DOHH2 (cell line): ENCODE data around the gene STK32C.

Experiments used
- H3F3A ChIP-seq: fragments of 200-600 bp; sonication (generic), shearing (Covaris generic); 2 replicates; pipeline ENCODE4 v1.6.0; 2016; ENCODE audit warnings: antibody characterized with exemption, mild to moderate bottlenecking; ENCODE audit not compliant: control insufficient read depth, insufficient read depth
- H3K27ac ChIP-seq: fragments of 200-600 bp; sonication (generic); 2 replicates; pipeline ENCODE4 v1.5.1; 2014; ENCODE audit warnings: low read depth, mild to moderate bottlenecking, low read length, moderate library complexity
- H3K27me3 ChIP-seq: fragments of 200-600 bp; sonication (generic); 2 replicates; pipeline ENCODE4 v1.6.1; 2014; ENCODE audit warnings: mild to moderate bottlenecking, low read length, mixed read lengths; ENCODE audit not compliant: control insufficient read depth
- H3K36me3 ChIP-seq: fragments of 200-600 bp; sonication (generic); 2 replicates; pipeline ENCODE4 v1.6.1; 2014; ENCODE audit warnings: mild to moderate bottlenecking, low read length, moderate library complexity, mixed read lengths; ENCODE audit not compliant: control insufficient read depth
- H3K4me1 ChIP-seq: fragments of 200-600 bp; sonication (generic); 2 replicates; pipeline ENCODE4 v1.6.1; 2014; ENCODE audit warnings: mild to moderate bottlenecking, low read length, mixed read lengths; ENCODE audit not compliant: control insufficient read depth
- H3K4me2 ChIP-seq: fragments of 200-600 bp; sonication (generic); 2 replicates; pipeline ENCODE4 v1.6.0; 2014; ENCODE audit warnings: mild to moderate bottlenecking, low read length, moderate library complexity
- H3K4me3 ChIP-seq: fragments of 200-600 bp; sonication (generic); 2 replicates; pipeline ENCODE4 v1.5.1; 2014; ENCODE audit warnings: mild to moderate bottlenecking, low read length, mixed read lengths
- H3K79me2 ChIP-seq: fragments of 200-600 bp; sonication (generic); 2 replicates; pipeline ENCODE4 v1.6.1; 2014; ENCODE audit warnings: mild to moderate bottlenecking, low read length, mixed read lengths; ENCODE audit not compliant: control insufficient read depth
- H3K9me2 ChIP-seq: fragments of 200-600 bp; sonication (generic); replicated peaks from 2 replicates; pipeline ENCODE4 v1.6.1; 2014; ENCODE audit warnings: mild to moderate bottlenecking, low read length, mixed read lengths; ENCODE audit not compliant: control insufficient read depth
- H3K9me3 ChIP-seq: fragments of 200-600 bp; sonication (generic); 2 replicates; pipeline ENCODE4 v1.6.1; 2014; ENCODE audit warnings: antibody characterized with exemption, low read length, mixed read lengths; ENCODE audit not compliant: control insufficient read depth, insufficient read depth
- H4K20me1 ChIP-seq: fragments of 200-600 bp; sonication (generic); 2 replicates; pipeline ENCODE4 v1.6.0; 2014; ENCODE audit warnings: low read depth, mild to moderate bottlenecking, antibody characterized with exemption, low read length, moderate library complexity; ENCODE audit not compliant: control insufficient read depth, insufficient read depth
- EZH2phosphoT487 ChIP-seq: fragments of 200-600 bp; sonication (generic); IDR thresholded peaks from 2 replicates; pipeline ENCODE4 v1.6.1; 2017; ENCODE audit warnings: borderline replicate concordance, mild to moderate bottlenecking, antibody characterized with exemption, low read length, moderate library complexity, mixed read lengths
- TF ChIP-seq, protein P1 (sequence below): fragments of 200-600 bp; sonication (generic); IDR thresholded peaks from one replicate; pipeline ENCODE4 v1.5.1; 2014; ENCODE audit warnings: antibody characterized with exemption, mild to moderate bottlenecking, low read depth, low read length; ENCODE audit not compliant: poor library complexity, severe bottlenecking

STK32C gene

DNA sequence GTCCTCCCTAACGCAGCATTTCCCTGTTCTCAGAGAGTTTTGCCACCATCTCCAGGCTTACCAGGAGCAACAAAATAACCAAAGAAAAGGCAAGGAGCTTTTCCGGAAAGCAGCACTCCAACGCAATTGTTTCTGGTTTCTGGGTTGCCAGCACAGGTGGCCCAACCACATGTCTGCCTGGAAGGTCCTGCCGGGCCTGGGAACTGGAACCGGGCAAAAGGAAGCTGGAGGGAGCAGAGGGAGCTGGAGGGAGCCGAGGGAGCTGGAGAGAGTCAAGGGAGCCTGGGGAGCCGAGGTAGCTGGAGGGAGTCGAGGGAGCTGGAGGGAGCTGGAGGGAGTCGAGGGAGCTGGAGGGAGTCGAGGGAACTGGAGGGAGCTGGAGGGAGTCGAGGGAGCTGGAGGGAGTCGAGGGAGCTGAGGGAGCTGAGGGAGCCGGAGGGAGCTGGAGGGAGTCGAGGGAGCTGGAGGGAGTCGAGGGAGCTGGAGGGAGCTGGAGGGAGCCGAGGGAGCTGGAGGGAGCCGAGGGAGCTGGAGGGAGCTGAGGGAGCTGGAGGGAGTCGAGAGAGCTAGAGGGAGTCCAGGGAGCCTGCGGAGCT is 54.6 kb downstream of the STK32C start:
- TF ChIP-seq EZH2phosphoT487: no peak
- TF ChIP-seq, protein P1, sequence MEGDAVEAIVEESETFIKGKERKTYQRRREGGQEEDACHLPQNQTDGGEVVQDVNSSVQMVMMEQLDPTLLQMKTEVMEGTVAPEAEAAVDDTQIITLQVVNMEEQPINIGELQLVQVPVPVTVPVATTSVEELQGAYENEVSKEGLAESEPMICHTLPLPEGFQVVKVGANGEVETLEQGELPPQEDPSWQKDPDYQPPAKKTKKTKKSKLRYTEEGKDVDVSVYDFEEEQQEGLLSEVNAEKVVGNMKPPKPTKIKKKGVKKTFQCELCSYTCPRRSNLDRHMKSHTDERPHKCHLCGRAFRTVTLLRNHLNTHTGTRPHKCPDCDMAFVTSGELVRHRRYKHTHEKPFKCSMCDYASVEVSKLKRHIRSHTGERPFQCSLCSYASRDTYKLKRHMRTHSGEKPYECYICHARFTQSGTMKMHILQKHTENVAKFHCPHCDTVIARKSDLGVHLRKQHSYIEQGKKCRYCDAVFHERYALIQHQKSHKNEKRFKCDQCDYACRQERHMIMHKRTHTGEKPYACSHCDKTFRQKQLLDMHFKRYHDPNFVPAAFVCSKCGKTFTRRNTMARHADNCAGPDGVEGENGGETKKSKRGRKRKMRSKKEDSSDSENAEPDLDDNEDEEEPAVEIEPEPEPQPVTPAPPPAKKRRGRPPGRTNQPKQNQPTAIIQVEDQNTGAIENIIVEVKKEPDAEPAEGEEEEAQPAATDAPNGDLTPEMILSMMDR: no peak
- H3K27ac ChIP-seq: no peak overlapping the region
- H3K79me2 ChIP-seq: no peaks in the 10 kb centered on the region
- H3K27me3 ChIP-seq: no peaks in the 10 kb centered on the region
- no peaks in the 10 kb centered on the region for H3F3A ChIP-seq
- no peaks in the 10 kb centered on the region for H4K20me1 ChIP-seq
- H3K4me1 ChIP-seq: 0 out of 2 replicates have a peak, but pooled peaks cover 4% of the 10 kb centered on the region
- H3K36me3 ChIP-seq: no peaks in the 10 kb centered on the region
- H3K9me2 ChIP-seq: no peaks in the 10 kb centered on the region
- H3K9me3 ChIP-seq: no peaks in the 10 kb centered on the region
- H3K4me2 ChIP-seq: no peak overlapping the region
- H3K4me3 ChIP-seq: no peak overlapping the region

DNA sequence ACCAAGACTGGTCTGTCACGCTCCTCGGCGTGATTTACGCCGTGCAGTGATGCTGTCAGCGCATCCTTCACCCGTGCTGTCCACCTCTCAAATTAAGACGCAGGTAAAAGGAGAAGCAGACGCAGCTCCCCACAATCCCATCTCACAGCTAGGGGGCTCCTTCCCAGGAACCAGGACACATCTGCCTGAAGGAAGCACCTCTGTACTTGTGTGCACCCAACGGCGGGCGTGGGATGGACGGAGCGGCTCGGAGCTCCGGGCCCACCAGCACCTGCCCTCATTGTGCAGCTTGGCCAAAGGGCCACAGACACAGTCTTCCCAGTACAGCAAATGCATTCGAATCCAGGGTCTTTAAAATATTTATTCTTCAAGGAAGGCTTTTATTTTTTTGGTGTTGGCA is 55.3 kb downstream of the STK32C start:
- H3K9me2 ChIP-seq: no peaks in the 10 kb centered on the region
- no peak overlapping the region for H3K27ac ChIP-seq
- H3K4me1 ChIP-seq: 0 out of 2 replicates have a peak, but pooled peaks cover 4% of the 10 kb centered on the region
- H3K4me3 ChIP-seq: no peak overlapping the region
- no peaks in the 10 kb centered on the region for H4K20me1 ChIP-seq
- H3K27me3 ChIP-seq: no peaks in the 10 kb centered on the region
- TF ChIP-seq, protein P1: no peak
- TF ChIP-seq EZH2phosphoT487: no peak
- no peaks in the 10 kb centered on the region for H3K79me2 ChIP-seq
- no peak overlapping the region for H3K4me2 ChIP-seq
- H3K36me3 ChIP-seq: no peaks in the 10 kb centered on the region
- H3F3A ChIP-seq: no peaks in the 10 kb centered on the region
- no peaks in the 10 kb centered on the region for H3K9me3 ChIP-seq

DNA sequence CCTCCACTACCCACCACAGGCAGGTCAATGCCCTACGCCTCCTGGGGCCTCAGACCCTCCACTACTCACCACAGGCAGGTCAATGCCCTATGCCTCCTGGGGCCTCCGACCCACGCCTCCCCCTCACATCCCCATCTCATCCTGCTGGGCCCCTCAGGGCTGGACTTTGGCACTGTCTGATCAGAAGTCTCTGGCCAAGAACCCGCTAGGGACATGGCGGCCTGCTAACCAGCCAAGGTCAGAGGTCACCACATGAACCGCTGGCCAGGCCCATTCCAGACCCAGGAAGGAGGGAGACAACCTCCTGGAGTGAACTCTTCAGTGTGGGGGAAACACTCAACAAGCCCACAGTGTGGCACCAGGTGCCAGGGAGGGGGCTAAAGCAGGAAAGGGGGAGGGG is 55.8 kb downstream of the STK32C start:
- H3K36me3 ChIP-seq: no peaks in the 10 kb centered on the region
- TF ChIP-seq, protein P1: no peak
- TF ChIP-seq EZH2phosphoT487: no peak
- 0 out of 2 replicates have a peak, but pooled peaks cover 4% of the 10 kb centered on the region for H3K4me1 ChIP-seq
- no peaks in the 10 kb centered on the region for H4K20me1 ChIP-seq
- H3F3A ChIP-seq: no peaks in the 10 kb centered on the region
- H3K9me2 ChIP-seq: no peaks in the 10 kb centered on the region
- no peak overlapping the region for H3K4me3 ChIP-seq
- no peaks in the 10 kb centered on the region for H3K79me2 ChIP-seq
- H3K4me2 ChIP-seq: no peak overlapping the region
- H3K27ac ChIP-seq: no peak overlapping the region
- no peaks in the 10 kb centered on the region for H3K27me3 ChIP-seq
- H3K9me3 ChIP-seq: no peaks in the 10 kb centered on the region
